ENCODE data around the gene LAYN. TPM values are rescaled to one million over a fixed set of nuclear protein-coding genes. Genes with fewer than 3 reads are reported as not detected.

The LAYN gene
- total and polyA plus RNA-seq, 2 of the 13 experiments (the other 11 are each of a cell fraction or from before 2014, with no cell fraction given), result 0.17 TPM; not detected in 1

DNA sequence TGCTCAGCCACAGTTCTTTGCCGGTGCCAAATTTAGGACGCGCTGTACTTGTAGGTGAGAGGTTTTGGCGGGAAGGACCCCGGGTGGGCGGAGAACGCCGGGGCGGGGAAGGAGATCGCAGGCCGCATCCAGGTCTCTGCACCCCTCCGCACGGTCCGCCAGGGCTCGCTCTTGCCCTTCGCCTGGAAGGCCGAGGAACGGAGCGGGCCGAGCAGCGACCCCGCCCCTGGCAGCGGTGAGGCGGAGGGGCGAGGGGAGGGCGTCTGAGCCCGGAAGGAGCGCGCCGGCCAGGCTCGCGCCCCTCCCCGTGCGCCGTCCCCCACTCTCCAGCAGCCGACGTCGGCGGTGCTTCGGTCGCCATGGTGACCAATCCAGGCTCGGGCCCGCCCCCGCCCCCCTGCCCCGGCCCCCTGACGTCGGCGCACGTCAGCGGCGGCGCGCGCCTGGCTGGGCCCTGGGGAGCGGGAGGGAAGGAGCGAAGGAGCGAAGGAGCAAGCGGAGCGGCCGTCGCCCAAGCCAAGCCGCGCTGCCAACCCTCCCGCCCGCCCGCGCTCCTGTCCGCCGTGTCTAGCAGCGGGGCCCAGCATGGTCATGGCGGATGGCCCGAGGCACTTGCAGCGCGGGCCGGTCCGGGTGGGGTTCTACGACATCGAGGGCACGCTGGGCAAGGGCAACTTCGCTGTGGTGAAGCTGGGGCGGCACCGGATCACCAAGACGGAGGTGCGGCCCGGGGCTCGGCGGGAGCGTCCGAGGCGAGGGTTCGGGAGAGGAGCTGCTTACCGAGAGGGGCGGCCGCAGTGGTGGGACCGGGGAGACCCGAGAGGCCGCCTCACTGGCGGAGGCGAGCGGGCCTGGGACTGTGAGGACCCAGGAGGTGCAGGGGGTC is 61.7 kb downstream of the LAYN start, which contains the start of gene SIK2 (continued):
- TF ChIP-seq ATF2 (CRISPR knock-in tag; IDR thresholded peaks at IDR 0.05), result peak; percentile 81; the same call in 1 of the 2 replicates
- TF ChIP-seq KDM6A (CRISPR knock-in tag; IDR thresholded peaks at IDR 0.05; ENCODE audit: low read depth), result no peak
- no peak for TF ChIP-seq NCOA5 (CRISPR knock-in tag; IDR thresholded peaks at IDR 0.05)
- TF ChIP-seq CBX5 (CRISPR knock-in tag; IDR thresholded peaks at IDR 0.05; ENCODE audit: borderline replicate concordance), result no peak
- peak; percentile 50; the same call in 1 of the 2 replicates for TF ChIP-seq NCOA2 (CRISPR knock-in tag; IDR thresholded peaks at IDR 0.05)
- TF ChIP-seq POLR2AphosphoS5 (IDR thresholded peaks at IDR 0.05; ENCODE audit: low read depth, low read length), result no peak
- no peak for TF ChIP-seq ZNF33A (CRISPR knock-in tag; IDR thresholded peaks at IDR 0.05; ENCODE audit: borderline replicate concordance)
- peak; percentile 88 for TF ChIP-seq MIXL1 (CRISPR knock-in tag; IDR thresholded peaks at IDR 0.05)
- peak; percentile 85 for TF ChIP-seq TOPORS (CRISPR knock-in tag; IDR thresholded peaks at IDR 0.05)
- TF ChIP-seq BORCS8-MEF2B (CRISPR knock-in tag; IDR thresholded peaks at IDR 0.05), result peak; percentile 89
- TF ChIP-seq, protein P1, sequence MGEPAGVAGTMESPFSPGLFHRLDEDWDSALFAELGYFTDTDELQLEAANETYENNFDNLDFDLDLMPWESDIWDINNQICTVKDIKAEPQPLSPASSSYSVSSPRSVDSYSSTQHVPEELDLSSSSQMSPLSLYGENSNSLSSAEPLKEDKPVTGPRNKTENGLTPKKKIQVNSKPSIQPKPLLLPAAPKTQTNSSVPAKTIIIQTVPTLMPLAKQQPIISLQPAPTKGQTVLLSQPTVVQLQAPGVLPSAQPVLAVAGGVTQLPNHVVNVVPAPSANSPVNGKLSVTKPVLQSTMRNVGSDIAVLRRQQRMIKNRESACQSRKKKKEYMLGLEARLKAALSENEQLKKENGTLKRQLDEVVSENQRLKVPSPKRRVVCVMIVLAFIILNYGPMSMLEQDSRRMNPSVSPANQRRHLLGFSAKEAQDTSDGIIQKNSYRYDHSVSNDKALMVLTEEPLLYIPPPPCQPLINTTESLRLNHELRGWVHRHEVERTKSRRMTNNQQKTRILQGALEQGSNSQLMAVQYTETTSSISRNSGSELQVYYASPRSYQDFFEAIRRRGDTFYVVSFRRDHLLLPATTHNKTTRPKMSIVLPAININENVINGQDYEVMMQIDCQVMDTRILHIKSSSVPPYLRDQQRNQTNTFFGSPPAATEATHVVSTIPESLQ (CRISPR knock-in tag; conservative IDR thresholded peaks at IDR 0.05), result no peak
- TF ChIP-seq ZFY (CRISPR knock-in tag; IDR thresholded peaks at IDR 0.05), result peak; percentile 87
- no peak for TF ChIP-seq SRSF1 (optimal IDR thresholded peaks at IDR 0.05; ENCODE audit: low read depth, low read length)
- TF ChIP-seq, protein P2, sequence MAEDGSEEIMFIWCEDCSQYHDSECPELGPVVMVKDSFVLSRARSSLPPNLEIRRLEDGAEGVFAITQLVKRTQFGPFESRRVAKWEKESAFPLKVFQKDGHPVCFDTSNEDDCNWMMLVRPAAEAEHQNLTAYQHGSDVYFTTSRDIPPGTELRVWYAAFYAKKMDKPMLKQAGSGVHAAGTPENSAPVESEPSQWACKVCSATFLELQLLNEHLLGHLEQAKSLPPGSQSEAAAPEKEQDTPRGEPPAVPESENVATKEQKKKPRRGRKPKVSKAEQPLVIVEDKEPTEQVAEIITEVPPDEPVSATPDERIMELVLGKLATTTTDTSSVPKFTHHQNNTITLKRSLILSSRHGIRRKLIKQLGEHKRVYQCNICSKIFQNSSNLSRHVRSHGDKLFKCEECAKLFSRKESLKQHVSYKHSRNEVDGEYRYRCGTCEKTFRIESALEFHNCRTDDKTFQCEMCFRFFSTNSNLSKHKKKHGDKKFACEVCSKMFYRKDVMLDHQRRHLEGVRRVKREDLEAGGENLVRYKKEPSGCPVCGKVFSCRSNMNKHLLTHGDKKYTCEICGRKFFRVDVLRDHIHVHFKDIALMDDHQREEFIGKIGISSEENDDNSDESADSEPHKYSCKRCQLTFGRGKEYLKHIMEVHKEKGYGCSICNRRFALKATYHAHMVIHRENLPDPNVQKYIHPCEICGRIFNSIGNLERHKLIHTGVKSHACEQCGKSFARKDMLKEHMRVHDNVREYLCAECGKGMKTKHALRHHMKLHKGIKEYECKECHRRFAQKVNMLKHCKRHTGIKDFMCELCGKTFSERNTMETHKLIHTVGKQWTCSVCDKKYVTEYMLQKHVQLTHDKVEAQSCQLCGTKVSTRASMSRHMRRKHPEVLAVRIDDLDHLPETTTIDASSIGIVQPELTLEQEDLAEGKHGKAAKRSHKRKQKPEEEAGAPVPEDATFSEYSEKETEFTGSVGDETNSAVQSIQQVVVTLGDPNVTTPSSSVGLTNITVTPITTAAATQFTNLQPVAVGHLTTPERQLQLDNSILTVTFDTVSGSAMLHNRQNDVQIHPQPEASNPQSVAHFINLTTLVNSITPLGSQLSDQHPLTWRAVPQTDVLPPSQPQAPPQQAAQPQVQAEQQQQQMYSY (CRISPR knock-in tag; IDR thresholded peaks at IDR 0.05), result no peak
- no peak for TF ChIP-seq ZNF317 (CRISPR knock-in tag; IDR thresholded peaks at IDR 0.05)
- TF ChIP-seq CENPX (CRISPR knock-in tag; IDR thresholded peaks at IDR 0.05), result no peak
- no peak for TF ChIP-seq RFXANK (CRISPR knock-in tag; IDR thresholded peaks at IDR 0.05)
- no peak for TF ChIP-seq HNF4G (IDR thresholded peaks at IDR 0.05; ENCODE audit: borderline replicate concordance, low read depth, low read length)
- no peak; the same call in 1 of the 2 replicates for TF ChIP-seq HNF4G (CRISPR knock-in tag; IDR thresholded peaks at IDR 0.05; ENCODE audit: borderline replicate concordance, low read depth)
- no peak for TF ChIP-seq ZNF766 (CRISPR knock-in tag; IDR thresholded peaks at IDR 0.05; ENCODE audit: borderline replicate concordance)
- no peak for TF ChIP-seq MAFK (conservative IDR thresholded peaks at IDR 0.05 in 1 of 2, IDR thresholded peaks at IDR 0.05 in 1 of 2; ENCODE audit: low read length in 2 of 2)
- TF ChIP-seq, protein P3, sequence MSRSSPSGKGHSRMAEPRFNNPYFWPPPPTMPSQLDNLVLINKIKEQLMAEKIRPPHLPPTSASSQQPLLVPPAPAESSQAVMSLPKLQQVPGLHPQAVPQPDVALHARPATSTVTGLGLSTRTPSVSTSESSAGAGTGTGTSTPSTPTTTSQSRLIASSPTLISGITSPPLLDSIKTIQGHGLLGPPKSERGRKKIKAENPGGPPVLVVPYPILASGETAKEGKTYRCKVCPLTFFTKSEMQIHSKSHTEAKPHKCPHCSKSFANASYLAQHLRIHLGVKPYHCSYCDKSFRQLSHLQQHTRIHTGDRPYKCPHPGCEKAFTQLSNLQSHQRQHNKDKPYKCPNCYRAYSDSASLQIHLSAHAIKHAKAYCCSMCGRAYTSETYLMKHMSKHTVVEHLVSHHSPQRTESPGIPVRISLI (CRISPR knock-in tag; IDR thresholded peaks at IDR 0.05; ENCODE audit: borderline replicate concordance), result no peak
- TF ChIP-seq ZFP36L1 (CRISPR knock-in tag; IDR thresholded peaks at IDR 0.05), result no peak
